Femur (tissue), 1 donor: Measurements from ENCODE around the gene ODC1.
"Not testable (repeated sequence)": the region's sequence is repeated elsewhere in the genome, so short reads cannot be mapped to it uniquely, and the experiment has no call there.

Experiments
- DNase-seq: peaks from one replicate; pipeline ENCODE4 v3.0.0-alpha.2; 2017

Gene ODC1

DNA sequence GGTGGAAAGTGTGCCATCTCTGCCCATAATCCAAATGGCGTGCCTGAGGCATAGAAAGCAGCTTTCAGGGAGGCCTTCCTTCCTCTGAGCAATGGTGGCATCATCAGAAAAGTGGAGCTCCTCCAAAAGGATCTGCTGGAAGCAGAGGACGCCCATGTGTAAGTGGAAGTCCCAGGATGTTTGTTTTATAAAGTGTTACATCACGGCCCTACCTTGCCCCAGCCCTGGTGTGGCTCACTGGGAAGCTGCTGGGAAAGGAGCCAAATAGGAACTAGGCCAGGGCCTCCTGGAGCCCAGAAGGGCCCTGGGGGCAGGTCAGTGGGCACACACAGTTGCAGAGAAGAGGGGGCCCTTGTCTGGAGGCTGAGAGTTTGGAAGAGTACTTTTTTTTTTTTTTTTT, 4.2 kb upstream of the ODC1 start:
- no peak for DNase-seq

DNA sequence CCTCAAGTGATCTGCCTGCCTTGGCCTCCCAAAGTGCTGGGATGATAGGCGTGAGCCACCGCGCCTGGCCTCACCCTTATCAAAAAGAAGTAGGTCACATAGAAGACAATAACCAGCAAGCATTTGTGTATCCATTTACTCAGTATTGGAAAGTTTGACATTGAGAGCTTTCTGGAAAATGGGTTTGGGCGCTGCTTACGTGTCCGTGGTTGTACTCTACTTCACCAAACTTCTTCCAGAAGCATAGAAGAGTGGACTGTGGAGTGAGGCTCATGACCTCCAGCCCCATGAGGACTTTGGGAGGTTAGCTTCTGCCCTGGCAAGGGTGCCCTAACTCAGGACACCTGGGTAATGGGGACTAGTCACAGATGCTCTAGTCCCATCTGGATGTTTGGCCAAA, 3.7 kb upstream of the ODC1 start:
- no peak for DNase-seq

DNA sequence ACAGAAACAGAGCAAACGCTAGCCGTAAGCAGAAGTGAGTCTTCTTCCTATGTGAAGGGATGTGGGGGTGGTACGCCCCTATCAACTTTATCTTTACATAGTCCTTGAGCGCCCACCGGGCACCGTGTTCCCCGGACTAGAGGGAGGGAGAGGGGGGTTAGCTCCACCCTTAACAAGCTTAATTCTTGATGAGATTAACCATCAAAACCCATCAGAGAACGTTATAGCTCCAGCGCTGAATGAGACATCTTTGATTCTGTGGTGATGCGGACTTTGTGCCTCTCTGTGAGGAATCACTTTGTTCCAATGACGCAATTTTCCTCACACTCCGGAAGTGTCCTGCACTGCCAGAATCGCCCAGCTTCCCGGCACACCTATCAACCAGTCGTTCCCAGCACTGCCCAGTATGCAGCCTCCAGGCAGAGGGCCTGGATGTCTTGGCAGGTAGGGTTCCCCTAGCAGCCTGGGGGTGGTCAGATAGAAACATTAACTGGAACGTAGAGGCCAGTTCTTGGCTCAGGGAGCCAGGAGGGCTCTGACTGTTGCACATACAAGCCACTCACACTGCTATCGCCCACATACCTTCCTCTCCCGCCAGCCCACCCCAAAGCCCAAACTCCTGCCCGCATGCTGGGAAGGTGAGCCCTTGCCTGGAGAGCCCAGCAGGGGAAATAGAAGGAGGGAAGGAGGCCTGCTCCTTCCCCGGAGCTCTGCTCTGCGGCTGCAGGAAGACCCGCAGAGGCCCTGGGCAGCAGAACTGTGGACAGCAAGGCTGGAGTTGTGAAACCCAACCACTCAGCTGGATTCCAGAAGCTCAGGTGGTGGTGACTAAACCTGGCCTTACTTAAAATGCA, 1.9 kb upstream of the ODC1 start:
- DNase-seq: no peak

DNA sequence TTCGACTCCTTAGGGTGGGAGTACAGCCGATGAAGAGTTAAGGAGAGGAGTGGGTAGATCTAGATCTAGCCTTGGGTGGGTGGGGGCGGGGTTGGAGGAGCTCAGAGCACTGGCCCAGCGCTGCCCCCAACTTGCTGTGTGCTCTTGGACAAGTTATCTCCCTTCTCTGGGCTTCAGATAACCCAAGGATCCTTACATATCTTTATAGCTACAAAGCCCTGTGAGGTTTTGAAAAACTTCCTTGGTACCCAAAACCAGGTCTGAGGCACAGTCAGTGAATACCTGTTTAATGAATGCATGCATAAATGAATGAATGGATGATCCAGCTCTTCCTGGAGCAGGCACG, 1.3 kb upstream of the ODC1 start:
- DNase-seq: no peak

DNA sequence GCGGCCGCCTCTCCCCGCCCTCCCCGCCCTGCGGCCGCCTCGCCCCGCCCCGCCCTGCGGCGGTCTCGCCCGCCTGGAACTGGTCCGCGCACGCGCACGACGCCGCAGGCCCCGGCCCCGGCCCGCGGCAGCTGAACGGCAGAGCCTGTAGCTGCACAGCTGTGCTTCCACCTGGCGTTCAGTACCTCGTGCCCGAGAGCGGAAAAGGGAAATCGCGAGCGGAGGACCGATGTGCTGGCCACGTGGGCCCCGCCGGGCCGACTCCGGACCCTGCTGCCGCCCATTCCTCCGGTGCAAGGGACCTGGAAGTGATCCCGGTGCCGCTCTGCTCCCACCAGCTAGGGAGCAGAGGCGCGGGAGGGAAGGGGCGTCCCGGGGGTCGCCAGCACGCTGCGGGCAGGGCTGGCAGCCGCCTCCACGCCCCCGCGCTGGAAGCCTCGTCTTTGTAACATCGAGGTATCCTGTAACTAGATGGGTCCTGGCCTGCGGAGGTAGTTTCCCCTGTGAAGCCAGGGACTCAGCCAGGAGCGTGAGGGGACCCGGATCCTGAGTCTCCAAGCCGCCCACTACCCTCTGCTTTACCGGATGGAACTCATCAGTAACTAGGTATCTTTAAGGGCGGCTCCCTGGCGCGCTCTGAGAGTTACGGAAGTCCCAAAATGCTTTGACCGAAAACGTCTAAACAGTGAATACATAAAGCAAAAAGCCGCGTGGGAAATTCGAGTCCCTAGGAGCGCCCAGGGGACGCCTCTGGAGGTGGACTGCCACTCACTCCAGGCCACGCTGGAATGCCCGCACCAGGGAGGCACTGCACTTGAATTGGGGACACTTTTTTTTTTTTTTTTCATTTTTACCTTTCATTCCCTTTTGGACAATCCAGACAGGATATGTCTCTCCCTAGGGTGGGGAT, 704 bp upstream of the ODC1 start:
- no peak for DNase-seq

DNA sequence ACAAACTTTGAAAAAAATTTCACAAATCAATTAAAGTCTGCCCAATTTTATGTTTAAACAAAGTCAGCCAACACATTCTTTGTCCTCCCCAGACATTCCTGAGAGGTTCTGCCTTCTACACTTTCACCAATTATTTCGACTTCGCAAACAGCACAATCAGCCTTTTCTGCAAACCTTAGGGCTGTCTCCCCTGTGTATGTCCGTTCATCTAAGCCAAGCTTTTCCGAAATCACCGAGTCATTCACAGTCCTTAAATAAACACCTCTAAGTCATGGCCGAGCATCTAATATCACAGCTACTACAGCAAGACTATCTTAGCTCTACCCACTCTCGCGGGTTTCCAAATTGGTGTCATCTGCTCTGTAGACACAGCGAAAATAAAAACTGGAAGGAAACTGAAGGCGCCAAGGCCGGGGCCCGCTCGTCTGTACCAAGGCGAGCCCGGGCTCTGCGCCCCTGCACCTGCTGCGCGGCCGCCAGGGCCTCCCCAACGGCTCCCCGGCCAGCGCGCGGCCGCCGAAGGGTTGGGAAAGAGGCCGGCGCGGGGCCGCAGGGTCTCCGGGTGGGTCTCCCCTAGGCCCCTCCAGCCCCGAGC, 730 bp downstream of the ODC1 start:
- no peak for DNase-seq

DNA sequence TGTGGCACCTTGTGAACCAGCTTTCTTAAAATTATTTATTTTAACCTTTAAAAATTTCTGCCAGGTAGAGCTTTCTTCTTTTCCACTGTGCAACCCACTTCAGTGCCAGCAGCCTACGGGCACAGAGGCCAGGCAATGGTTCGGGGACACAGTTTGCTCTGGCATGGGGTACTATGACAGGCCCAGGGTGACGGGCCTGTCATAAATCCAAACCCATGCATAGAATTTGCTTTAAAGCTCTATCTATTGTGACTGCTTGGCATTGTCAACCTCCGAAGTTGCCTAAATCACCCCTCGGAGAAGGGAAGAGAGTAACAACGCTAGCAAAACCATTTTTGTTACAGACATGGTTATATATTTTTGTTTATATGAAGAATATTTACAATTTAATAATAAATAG, 1.5 kb downstream of the ODC1 start:
- DNase-seq: no peak

DNA sequence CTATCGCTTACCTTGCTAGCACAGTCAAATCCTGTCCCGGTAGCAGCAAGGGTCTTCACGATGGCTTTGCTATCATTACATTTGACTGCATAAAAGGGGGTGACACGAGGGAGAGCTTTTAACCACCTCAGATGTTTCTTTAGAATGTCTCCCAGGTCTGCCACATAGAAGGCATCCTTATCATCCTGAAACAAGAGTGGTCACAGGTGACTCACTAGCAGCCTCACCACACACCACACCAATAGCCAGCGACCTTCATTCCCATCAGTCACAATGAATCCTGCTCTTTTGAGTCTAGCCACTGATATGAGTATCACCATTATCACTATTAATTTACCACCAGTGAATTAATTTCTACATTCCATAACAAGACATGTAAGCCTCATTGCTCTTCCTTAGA, 3.7 kb downstream of the ODC1 start:
- DNase-seq: no peak

DNA sequence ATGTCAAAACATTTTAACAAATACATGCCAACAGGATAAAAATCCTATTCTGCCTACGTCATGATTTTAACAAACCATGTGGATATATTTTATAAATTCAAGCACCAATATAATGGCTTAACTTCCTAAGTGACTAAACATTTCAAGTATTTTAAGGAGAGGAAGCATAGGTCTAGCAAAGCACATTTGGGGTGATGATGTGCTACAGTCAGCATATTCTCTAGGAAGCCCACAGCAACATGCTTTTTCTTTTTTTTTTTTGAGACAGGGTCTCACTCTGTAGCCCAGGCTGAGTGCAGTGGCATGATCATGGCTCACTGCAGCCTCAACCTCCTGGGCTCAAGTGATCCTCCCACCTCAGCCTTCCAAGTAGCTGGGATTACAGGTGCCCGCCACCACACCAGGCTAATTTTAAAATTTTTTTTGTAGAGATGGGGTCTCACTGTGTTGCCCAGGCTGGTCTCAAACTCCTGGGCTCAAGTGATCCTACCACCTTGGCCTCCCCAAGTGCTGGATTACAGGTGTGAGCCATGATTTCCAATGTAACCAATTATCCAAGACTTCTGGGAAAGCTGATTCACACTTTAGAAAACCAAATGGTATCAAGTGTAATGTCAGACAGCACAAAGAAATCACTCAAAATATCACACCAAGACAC, 5.5 kb downstream of the ODC1 start:
- not testable (repeated sequence) for DNase-seq

DNA sequence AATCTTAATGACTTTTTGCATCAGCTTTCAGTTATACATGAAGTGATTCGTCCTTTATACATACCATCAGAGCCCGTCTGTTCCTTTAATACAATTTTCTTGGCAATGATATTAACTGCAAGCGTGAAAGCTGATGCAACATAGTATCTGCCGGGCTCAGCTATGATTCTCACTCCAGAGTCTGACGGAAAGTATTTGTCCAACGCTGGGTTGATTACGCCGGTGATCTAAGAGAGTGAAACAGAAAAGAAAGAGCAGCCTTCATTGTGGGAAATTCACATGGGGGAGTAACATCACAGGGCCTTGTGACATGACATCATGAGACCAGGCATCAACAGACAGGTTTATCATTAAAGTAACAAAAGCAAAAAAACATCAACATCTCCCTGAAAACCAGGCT, 6.2 kb downstream of the ODC1 start:
- DNase-seq: no peak

DNA sequence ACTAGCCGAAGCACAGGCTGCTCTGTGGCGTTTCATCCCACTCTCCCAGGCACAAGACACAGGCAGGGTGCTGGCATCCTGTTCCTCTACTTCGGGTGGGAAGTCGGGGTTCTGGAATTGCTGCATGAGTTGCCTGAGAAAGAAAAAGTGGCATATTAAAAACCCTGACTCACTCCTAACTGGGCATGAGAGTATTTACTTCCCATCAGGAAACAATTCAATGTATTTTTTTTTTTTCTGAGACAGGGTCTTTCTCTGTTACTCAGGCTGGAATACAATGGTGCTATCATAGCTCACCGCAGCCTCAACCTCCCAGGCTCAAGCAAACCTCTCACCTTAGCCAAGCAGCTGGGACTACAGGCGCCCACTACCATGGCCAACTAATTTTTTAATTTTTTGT, 7.4 kb downstream of the ODC1 start:
- DNase-seq: no peak

DNA sequence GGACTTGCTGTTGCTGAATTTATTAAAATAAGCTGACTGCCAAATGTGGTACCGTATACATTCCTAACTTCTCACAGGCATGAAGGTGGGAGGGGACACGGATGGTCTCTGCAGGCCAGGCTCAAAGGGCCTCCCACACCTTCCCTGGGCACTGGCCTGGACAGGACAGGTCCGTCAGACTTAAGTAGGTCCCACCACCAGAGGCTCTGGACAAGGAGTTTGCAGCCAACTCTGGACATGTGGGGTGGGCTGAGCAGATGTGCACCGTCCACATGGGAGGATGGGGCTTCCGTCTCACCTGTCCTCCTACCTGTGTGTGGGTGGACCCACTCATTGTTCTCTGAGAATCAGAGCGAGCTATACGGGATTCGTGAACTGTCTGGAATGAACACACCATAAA, 8.2 kb downstream of the ODC1 start:
- no peak for DNase-seq

DNA sequence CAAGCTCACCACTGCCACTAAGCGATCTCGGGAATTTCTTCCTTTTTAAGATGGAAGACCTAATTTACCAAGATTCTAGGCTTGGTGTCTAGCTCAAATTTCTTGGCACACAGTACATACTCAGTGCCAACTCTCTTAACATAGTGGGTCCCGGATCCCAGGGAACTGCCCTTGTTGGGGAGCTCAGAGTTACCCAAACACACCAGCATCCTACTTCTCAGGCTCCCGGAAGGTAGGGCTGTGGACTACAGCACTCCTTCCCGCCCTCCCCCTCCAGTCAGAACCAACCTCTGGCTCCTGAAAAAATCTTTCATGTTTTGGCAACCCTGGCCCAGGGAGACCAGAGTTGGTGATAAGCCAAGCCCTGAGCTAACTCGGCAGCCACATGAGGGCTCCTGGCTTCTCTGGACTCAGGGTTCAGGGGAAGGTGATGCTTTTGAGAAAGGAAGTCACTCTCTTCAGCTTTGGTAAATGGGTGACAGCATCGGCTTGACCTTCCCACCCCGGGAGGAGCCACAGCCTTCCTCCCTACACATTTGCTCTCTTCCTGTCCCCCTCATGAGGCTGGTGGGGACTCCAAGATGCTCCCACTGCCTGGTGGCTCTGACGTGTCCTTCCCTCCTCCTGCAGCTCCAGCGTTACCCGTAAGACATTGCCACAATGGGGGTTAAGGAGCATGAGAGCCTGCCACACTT, 8.8 kb downstream of the ODC1 start:
- no peak for DNase-seq

DNA sequence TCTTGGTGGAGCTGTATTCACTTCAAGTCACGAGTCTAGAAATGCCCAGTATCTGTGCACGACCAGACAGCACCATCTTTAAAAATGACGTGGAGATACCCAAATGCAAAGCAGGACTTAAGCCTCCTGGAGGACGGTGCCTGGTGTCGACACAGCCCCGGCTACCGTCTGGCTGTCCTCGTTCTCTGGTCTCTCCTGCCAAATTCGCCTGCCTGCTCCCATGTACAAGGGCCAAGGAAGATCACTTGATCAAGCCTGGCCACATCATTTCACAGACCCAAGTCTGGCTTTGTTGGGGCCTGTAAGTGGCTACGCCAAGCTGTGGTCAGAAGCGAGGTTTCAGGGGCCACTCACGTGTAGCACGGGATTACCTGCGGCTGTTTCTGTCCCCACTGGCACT, 9.4 kb downstream of the ODC1 start:
- no peak for DNase-seq

DNA sequence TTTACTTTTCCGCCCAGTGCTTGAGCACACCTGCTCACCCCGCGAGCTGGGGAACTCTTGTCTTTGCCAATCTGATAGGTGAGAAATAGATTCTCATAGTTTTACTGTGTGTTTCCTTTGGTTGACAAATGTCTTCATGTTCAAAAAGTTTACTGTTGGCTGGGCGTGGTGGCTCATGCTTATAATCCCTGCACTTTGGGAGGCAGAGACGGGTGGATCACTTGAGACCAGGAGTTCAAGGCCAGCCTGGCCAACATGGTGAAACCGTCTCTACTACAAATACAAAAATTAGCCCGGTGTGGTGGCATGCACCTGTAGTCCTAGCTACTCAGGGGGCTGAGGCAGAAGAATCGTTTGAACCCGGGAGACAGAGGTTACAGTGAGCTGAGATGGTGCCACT, 10.3 kb downstream of the ODC1 start:
- no peak for DNase-seq

DNA sequence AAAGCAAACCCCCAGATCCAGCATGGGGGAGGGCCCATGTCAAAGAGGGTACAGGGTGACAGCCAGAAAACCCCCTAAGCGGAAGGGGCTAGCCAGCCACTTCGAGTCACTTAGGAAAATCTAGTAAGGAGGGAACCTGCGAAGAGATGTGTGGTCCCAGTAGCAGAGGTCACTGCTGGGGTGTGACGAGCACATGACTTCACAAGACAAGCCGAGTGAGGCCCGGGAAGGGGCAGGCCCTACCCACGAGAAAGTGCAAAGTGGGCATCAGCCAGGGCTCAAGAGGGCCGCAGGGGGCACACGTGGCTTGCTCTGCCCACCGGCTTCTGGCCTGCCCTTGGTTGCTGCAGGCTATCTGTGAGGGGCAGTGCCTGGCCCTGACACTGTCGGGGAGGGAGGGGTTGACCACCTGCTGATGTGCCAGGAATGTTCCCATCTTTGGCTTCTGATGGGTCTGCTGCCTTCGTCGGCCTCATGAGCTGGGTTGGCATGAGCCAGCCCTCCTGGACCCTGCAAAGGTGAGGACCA, 11.5 kb downstream of the ODC1 start:
- DNase-seq: no peak

DNA sequence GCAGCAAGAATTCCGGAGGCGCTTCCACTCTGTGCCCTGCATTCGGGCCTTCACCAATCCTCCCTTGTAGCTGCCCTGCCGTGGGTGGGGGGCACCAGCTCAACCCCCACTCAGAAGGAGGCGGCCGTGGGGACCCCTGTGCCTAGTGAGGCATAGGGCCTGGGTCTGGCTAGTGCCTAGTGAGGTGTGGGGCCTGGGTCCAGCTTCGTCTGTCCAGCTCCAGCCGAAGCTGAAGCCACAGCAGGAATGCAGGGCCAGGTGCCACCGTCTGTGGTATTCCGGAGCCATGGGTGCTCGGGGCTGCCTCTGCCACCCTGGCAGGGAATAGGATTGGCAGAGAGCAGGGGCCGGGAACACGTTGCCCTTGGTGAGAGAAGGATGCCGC, 12.3 kb downstream of the ODC1 start:
- DNase-seq: no peak

DNA sequence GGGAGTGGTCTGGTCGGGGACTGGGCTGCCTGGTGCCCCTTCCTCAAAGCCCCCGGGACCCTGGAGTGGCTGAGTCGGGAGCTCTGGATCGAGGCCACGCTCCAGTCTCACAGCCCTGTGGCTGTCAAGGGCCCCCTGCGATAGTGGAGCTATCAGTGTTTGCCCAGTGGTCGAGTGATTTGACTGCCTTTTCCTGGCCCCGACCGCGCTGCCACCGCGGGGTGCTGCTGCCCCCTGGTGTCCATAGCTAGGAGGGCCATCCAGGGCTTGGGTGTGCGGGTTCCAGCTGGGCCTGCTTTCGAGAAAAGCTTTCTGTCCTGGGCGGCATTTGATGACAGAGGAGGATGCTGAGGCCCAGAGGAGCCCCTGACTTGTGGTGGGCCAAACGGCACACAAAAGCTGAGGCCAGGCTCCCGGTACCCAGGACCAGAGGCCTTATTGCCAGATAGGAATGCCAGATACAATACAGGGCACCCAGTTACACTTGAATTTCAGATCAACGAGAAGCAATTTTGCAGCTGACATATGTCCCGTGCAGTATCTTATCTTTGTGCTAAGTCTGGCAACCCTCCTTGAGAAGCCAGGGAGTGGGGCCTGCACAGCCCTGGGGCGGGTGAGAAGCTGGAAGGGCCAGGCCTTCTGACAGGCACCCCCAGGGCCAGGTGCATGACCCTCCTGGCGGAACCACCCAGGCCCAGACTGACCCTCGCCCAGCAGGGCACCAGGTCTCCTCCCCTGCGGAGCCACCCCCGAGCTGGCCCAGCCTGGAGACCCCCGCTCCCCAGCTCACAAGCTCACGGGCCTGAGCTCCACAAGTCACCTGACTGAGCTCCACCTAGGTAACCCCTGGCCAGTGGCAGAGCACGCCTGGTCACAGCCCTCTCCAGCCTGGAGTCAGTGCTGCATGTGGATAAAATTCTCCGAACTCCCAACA, 13.0 kb downstream of the ODC1 start:
- peak; percentile 89 for DNase-seq

DNA sequence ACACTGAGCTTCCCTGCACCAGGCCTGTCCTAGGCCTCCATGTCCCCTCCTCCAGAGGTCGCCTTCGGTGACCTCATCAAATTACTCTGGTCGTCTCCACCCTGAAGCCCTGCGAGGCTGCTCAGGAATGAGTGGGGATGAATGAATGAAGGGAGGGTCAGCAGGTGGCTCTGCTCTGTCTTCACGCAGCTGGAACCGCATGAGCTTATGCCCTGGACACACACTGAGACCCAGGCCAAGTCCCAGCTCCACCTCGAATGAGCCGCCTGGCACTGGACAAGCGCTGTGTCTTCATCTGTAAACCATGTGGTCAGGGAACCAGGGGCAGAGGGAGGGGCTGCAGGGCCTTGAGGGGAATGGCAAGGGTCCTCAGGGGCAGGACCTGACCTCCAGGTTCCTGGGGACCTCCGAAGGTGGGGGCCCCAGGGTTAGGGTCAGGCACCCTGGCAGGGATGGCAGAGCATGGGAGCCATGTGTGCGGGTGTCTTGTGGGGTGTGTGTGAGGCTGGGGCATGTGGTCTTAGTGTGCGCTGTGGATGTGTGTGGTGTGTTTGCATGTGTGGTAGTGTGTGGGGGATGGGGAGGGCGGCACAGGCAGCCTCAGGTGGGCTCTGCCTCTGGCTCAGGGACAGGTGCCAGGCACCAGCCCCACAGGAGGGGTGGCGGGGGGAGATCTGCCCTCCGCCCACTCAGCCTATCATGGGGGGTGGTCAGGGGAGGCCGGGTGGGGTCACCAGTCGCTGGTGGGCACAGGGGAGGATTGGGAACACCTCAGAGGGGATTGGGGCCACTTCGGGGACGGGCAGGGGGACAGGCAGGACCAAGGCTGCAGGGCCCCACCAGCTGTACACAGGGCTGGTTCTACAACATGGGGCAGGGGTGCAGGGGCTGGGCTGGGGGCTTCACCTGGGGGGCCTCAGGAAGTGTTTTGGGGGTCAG, 13.9 kb downstream of the ODC1 start:
- no peak for DNase-seq
